ENCODE measurements around the gene SH3GLB1.

GRCh38 chr1:86708920-86709319 lies 4.5 kb downstream of the SH3GLB1 start:
- TF ChIP-seq CTCF (conservative IDR thresholded peaks at IDR 0.05; ENCODE audit: low read depth, low read length) (no peak), EZH2 (IDR thresholded peaks at IDR 0.05; ENCODE audit: borderline replicate concordance, low read depth, low read length, poor library complexity, severe bottlenecking) (no peak)
